ENCODE data around the gene RNF6.

The RNF6 gene

GRCh38 chr13:26168835-26169234, 53.3 kb downstream of the RNF6 start:
- DNase-seq (ENCODE audit: low read depth), result no peak
- TF ChIP-seq, protein P1, sequence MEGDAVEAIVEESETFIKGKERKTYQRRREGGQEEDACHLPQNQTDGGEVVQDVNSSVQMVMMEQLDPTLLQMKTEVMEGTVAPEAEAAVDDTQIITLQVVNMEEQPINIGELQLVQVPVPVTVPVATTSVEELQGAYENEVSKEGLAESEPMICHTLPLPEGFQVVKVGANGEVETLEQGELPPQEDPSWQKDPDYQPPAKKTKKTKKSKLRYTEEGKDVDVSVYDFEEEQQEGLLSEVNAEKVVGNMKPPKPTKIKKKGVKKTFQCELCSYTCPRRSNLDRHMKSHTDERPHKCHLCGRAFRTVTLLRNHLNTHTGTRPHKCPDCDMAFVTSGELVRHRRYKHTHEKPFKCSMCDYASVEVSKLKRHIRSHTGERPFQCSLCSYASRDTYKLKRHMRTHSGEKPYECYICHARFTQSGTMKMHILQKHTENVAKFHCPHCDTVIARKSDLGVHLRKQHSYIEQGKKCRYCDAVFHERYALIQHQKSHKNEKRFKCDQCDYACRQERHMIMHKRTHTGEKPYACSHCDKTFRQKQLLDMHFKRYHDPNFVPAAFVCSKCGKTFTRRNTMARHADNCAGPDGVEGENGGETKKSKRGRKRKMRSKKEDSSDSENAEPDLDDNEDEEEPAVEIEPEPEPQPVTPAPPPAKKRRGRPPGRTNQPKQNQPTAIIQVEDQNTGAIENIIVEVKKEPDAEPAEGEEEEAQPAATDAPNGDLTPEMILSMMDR (conservative IDR thresholded peaks at IDR 0.05; ENCODE audit: low read length), result no peak
- H3K4me3 ChIP-seq (ENCODE audit: low read length), result no peak overlapping the region

- TF ChIP-seq, protein P1 (conservative IDR thresholded peaks at IDR 0.05; ENCODE audit: low read length), result no peak
- H3K4me3 ChIP-seq (ENCODE audit: low read length), result no peak overlapping the region
- DNase-seq (ENCODE audit: low read depth), result peak; percentile 27
Measured at GRCh38 chr13:26168237-26168814, 53.8 kb downstream of the RNF6 start.

GRCh38 chr13:26163812-26164211, 58.3 kb downstream of the RNF6 start:
- DNase-seq (ENCODE audit: low read depth), result no peak
- TF ChIP-seq, protein P1 (conservative IDR thresholded peaks at IDR 0.05; ENCODE audit: low read length), result no peak
- H3K4me3 ChIP-seq (ENCODE audit: low read length), result no peak overlapping the region

All from AG10803 (cell line).